A673 (cell line): ENCODE results near the gene FRK.

Source experiments
- EZH2 ChIP-seq: fragments of 200-600 bp; sonication (generic); IDR thresholded peaks from 2 replicates; pipeline ENCODE4 v1.6.1; 2017; ENCODE audit warnings: borderline replicate concordance, low read depth, mild to moderate bottlenecking, mixed read lengths, antibody characterized with exemption, low read length; ENCODE audit not compliant: poor library complexity, severe bottlenecking
- TF ChIP-seq, protein P1 (sequence below): fragments of 300-800, 200-600 bp; sonication (generic); conservative IDR thresholded peaks from 2 replicates; pipeline ENCODE4 v1.5.1; 2017; ENCODE audit warnings: low read depth, mild to moderate bottlenecking, antibody characterized with exemption, low read length, moderate library complexity, mixed read lengths

DNA sequence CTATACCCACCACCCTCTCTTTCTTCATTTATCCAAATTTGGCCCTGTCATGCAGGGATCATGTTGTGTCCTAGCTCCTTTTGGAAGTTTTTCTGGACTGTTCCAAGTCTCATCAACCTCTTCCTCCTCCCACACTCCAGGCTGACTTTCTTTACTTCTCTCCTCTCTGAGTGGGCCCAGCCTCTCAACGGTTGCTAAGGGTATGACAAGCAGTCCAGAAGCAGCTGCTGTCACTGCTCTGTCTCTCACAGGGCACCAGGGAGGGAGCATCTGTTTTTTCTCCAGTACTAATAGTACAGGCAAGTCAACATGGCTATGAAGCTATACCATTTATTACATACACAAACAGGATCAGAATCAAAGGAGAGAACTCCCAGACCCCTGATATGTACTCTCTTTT, 48.1 kb upstream of the FRK start:
- TF ChIP-seq EZH2: no peak
- TF ChIP-seq, protein P1, sequence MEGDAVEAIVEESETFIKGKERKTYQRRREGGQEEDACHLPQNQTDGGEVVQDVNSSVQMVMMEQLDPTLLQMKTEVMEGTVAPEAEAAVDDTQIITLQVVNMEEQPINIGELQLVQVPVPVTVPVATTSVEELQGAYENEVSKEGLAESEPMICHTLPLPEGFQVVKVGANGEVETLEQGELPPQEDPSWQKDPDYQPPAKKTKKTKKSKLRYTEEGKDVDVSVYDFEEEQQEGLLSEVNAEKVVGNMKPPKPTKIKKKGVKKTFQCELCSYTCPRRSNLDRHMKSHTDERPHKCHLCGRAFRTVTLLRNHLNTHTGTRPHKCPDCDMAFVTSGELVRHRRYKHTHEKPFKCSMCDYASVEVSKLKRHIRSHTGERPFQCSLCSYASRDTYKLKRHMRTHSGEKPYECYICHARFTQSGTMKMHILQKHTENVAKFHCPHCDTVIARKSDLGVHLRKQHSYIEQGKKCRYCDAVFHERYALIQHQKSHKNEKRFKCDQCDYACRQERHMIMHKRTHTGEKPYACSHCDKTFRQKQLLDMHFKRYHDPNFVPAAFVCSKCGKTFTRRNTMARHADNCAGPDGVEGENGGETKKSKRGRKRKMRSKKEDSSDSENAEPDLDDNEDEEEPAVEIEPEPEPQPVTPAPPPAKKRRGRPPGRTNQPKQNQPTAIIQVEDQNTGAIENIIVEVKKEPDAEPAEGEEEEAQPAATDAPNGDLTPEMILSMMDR: no peak
